Measurements from ENCODE around the gene ASPHD2. TPM values are rescaled to one million over a fixed set of nuclear protein-coding genes. Genes with fewer than 3 reads are reported as not detected.

Gene ASPHD2, protein sequence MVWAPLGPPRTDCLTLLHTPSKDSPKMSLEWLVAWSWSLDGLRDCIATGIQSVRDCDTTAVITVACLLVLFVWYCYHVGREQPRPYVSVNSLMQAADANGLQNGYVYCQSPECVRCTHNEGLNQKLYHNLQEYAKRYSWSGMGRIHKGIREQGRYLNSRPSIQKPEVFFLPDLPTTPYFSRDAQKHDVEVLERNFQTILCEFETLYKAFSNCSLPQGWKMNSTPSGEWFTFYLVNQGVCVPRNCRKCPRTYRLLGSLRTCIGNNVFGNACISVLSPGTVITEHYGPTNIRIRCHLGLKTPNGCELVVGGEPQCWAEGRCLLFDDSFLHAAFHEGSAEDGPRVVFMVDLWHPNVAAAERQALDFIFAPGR
- 2.6 and 4.8 TPM in 2 replicates for total RNA-seq

DNA sequence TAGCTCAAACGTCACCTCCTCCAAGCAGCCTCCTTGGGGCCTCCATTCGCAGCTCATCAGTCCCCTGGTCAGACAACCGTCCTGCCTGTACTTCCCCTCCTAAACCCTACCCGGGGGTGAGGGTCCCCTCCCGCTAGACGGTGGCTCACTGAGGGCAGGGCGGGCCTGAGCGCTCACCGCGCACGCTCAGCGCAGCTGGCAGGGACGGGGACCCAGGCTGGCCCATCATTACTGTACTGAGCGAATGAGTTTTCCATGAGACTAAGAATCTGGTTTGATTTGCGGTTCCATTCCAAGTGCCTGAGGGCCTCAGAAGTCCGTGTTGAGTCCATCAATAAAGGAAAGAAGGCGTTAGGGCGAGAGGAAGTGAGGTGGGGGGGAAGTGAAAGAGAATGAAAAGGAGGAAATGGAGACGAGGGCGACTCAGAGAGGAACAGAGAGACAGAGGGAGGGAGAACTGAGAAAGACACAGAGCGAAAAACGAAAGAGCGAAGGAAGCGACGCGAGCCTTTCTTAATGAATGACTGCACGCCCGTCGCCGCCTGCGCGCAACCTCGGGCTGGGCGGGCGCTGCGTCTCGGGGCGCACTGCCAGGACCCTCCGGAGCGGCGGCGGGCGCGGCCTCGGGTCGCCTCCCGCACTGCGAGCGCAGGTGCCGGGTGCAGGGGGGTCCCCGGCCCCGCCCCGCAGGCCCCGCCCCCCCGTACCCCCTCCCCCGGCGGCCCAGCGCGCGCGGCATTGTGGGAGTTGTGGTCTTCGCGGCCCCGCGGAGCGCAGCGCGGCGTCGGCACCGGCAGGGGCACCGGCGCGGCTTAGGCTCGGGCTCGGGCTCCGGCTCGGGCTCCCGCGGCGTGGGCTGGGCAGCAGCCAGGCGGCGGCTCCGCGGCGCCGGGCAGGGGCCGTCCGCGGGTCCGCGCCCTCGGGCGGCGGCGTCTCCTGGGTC, at the start of gene ASPHD2:
ASPHD2 (plus strand) TSS at position 746 of the 943 bp plus-strand sequence. CDS start 4,356 bp downstream, outside the sequence.

DNA sequence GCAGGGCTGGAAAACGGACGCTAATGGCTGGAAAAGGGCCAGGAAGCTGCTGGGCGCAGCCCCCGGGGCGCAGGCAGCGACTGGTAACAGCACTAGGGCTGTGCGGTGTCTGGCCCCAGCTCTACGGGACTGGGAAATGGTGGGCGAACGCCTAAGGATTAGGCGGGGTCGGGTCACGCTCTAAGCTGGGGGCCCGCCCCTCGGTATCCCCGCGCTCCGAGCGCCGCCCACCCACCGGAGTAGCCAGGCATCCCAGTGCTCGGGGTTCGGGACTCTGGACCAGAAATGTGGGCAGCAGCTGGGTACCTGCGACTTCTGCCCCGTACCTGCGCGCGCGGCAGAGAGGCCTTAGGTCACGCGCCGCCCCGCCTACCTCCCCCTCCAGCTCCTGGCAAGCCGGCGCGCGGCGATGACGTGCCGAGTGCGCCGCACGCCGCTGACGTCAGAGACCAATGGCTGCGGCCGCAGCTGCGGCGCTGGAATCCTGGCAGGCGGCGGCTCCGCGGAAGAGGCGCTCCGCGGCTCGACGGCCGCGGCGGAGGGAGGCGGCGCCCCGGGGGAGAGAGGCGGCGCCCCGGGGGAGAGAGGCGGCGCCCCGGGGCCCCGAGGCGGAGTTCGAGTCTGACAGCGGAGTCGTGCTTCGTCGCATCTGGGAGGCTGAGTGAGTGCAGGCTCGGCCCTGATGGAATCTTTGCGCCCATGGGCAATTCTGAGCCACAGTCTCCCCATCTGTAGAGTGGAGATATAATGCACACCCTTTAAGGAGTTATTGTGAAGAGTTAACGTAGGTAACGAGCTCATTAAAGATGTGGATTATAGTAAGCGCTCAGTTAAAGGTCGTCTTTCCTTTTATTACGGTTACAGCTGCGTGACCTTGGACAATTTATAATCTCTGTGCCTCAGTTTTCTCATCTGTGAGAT, 54.6 kb downstream of the ASPHD2 start, which contains the start of the genes HPS4 and SRRD:
HPS4 (minus strand) TSS at position 345 of the 921 bp plus-strand sequence. CDS start 2,021 bp downstream, outside the sequence.
SRRD (plus strand) TSS at position 439 of the 921 bp plus-strand sequence; CDS start at position 453, 14 bp downstream.

Small RNA genes within 50 kb of the gene (small RNA-seq; reads per million reads assigned to genes)
- gene RNA5SP495 = not detected

Other genes with a start within 250 kb of the ASPHD2 start
- gene HPS4, start 54.5 kb downstream of the ASPHD2 start, total RNA-seq = 41.4 and 49.1 TPM in 2 replicates
- gene SRRD, start 54.6 kb downstream of the ASPHD2 start, total RNA-seq = 17.4 and 20.1 TPM in 2 replicates
- 30.5 and 32.8 TPM in 2 replicates for gene TFIP11, start 83.2 kb downstream of the ASPHD2 start, total RNA-seq
- 28.5 and 29.0 TPM in 2 replicates for gene TPST2, start 160.9 kb downstream of the ASPHD2 start, total RNA-seq
- gene CRYBB1, start 188.8 kb downstream of the ASPHD2 start, total RNA-seq = not detected in 2 replicates
- gene CRYBA4, start 192.7 kb downstream of the ASPHD2 start, total RNA-seq = not detected in 2 replicates
- gene MIAT, start 228.3 kb downstream of the ASPHD2 start, total RNA-seq = 0.76 and 0.78 TPM in 2 replicates

All from articular chondrocyte of knee joint (primary cell).